K562 (cell line): Measurements from ENCODE around the gene SPAG7. TPM values are rescaled to one million over a fixed set of nuclear protein-coding genes. Genes with fewer than 3 reads are reported as not detected.
A peak's percentile ranks its signal among the peaks of the same experiment; 100 is the strongest.

ENCODE experiments used
- DMBX1 ChIP-seq: fragments of 250-450 bp; sonication (Bioruptor Pico); IDR thresholded peaks from 2 replicates; pipeline ENCODE4 v1.8.0; 2022; ENCODE audit warnings: inconsistent platforms, mild to moderate bottlenecking, moderate library complexity, borderline replicate concordance
- HDAC1 ChIP-seq, 2 experiments: fragments of 450-650 bp; IDR thresholded peaks; 2 replicates each; pipeline ENCODE4 v1.6.1; 2016 to 2017; ENCODE audit warnings: inconsistent platforms in 1 of 2, mild to moderate bottlenecking in 1 of 2, moderate library complexity in 1 of 2
- HMGN3 ChIP-seq: IDR thresholded peaks from 2 replicates; pipeline ENCODE4 v1.6.1; 2011; ENCODE audit warnings: borderline replicate concordance, low read depth, mild to moderate bottlenecking, mixed read lengths, low read length; ENCODE audit not compliant: insufficient read length; ENCODE audit errors: extremely low read depth
- HNRNPK ChIP-seq: fragments of 200-400 bp; formaldehyde crosslinking; IDR thresholded peaks from one replicate; pipeline ENCODE4 v1.6.1; 2018; ENCODE audit warnings: mild to moderate bottlenecking, low read depth, low read length; ENCODE audit not compliant: poor library complexity, severe bottlenecking
- MAZ ChIP-seq, 2 experiments: fragments of 450-650 bp in 1 of 2; sonication (generic) in 1 of 2; formaldehyde crosslinking; IDR thresholded peaks in 1 of 2; conservative IDR thresholded peaks in 1 of 2; 2 replicates each; pipeline versions ENCODE4 v1.4.0 to v1.5.0; 2020; ENCODE audit warnings: mild to moderate bottlenecking in 1 of 2, missing genetic modification reagents in 1 of 2
- MYC ChIP-seq, 2 experiments: fragments of 250-450 bp in 1 of 2; sonication (Bioruptor Pico) in 1 of 2; IDR thresholded peaks; 2 replicates each; pipeline versions ENCODE4 v1.5.1 to v1.6.1; 2012 to 2021; ENCODE audit warnings: low read depth in 2 of 2, borderline replicate concordance in 1 of 2, improper control_type of control experiment in 1 of 2, low read length in 1 of 2, mild to moderate bottlenecking in 1 of 2, moderate library complexity in 1 of 2
- RBFOX2 ChIP-seq: fragments of 200-400 bp; formaldehyde crosslinking; IDR thresholded peaks from 2 replicates; pipeline ENCODE4 v1.6.1; 2017; ENCODE audit warnings: low read depth, mild to moderate bottlenecking, low read length, moderate library complexity
- SP2 ChIP-seq: IDR thresholded peaks from 2 replicates; pipeline ENCODE4 v1.6.1; 2011; ENCODE audit warnings: mild to moderate bottlenecking, low read depth, low read length, moderate library complexity; ENCODE audit not compliant: poor library complexity, severe bottlenecking; ENCODE audit errors: extremely low read depth
- TAF1 ChIP-seq: IDR thresholded peaks from 2 replicates; pipeline ENCODE4 v1.6.1; 2011; ENCODE audit warnings: mild to moderate bottlenecking, low read length, moderate library complexity; ENCODE audit not compliant: insufficient read depth, control insufficient read depth, severe bottlenecking; ENCODE audit errors: extremely low read depth
- ZNF143 ChIP-seq: sonication (generic); formaldehyde crosslinking; IDR thresholded peaks from 2 replicates; pipeline ENCODE4 v1.9.0; 2022; ENCODE audit warnings: mild to moderate bottlenecking, missing genetic modification reagents
- ZNF586 ChIP-seq: fragments of 450-650 bp; formaldehyde crosslinking; conservative IDR thresholded peaks from 2 replicates; pipeline ENCODE4 v1.4.0; 2020; ENCODE audit warnings: mild to moderate bottlenecking, moderate library complexity
- polyA plus RNA-seq, 8 experiments: library from polyadenylated mRNA; depleted of rRNA in 4 of 8; stranded (reverse) in 5 of 8; unstranded in 3 of 8; fragments of >200 nt; fragmentation: Nextera tagmentation in 2 of 8; fragmentation: Illumina TruSeq in 1 of 8; extraction: Ambion mirVana in 2 of 8; extraction: Trizol in 1 of 8; gene quantifications; 2 replicates each; pipeline versions ENCODE4 v1.2.1 to v1.2.3, GENCODE V29; 2011 to 2014; ENCODE audit warnings: inconsistent platforms in 1 of 8, missing spikeins in 1 of 8
- total RNA-seq, 7 experiments: library from RNA; depleted of rRNA in 6 of 7; stranded (reverse); fragments of >200 nt in 6 of 7; fragmentation: Illumina TruSeq in 2 of 7; extraction: Trizol in 2 of 7; gene quantifications; 2 replicates each; pipeline versions ENCODE4 v1.2.1 to v1.2.3, GENCODE V29; 2011 to 2021; ENCODE audit warnings: low replicate concordance in 1 of 7
- TF ChIP-seq, protein P1 (sequence below): sonication (generic); formaldehyde crosslinking; IDR thresholded peaks from 2 replicates; pipeline ENCODE4 v1.8.0; 2022; ENCODE audit warnings: mild to moderate bottlenecking, missing genetic modification reagents
- TF ChIP-seq, protein P2 (sequence below): fragments of 450-650 bp; IDR thresholded peaks from 2 replicates; pipeline ENCODE4 v1.6.1; 2016; ENCODE audit warnings: borderline replicate concordance
- TF ChIP-seq, protein P3 (sequence below): fragments of 450-650 bp; formaldehyde crosslinking; IDR thresholded peaks from 2 replicates; pipeline ENCODE4 v1.4.0; 2022; ENCODE audit warnings: missing genetic modification characterization
- TF ChIP-seq, protein P4 (sequence below): fragments of 250-450 bp; sonication (Bioruptor Pico); IDR thresholded peaks from 2 replicates; pipeline ENCODE4 v1.8.0; 2022; ENCODE audit warnings: inconsistent platforms
- TF ChIP-seq, protein P5 (sequence below): sonication (generic); formaldehyde crosslinking; IDR thresholded peaks from 2 replicates; pipeline ENCODE4 v1.8.0; 2022; ENCODE audit warnings: missing genetic modification reagents, mild to moderate bottlenecking, moderate library complexity, borderline replicate concordance
- TF ChIP-seq, protein P6 (sequence below): sonication (generic); formaldehyde crosslinking; IDR thresholded peaks from 2 replicates; pipeline ENCODE4 v1.5.0; 2020; ENCODE audit warnings: missing genetic modification reagents

SPAG7 gene
- total and polyA plus RNA-seq, 9 of the 15 experiments (the other 6 are each of a cell fraction or from before 2014, with no cell fraction given): 5.6 to 53.5 (median 36.3) TPM

DNA sequence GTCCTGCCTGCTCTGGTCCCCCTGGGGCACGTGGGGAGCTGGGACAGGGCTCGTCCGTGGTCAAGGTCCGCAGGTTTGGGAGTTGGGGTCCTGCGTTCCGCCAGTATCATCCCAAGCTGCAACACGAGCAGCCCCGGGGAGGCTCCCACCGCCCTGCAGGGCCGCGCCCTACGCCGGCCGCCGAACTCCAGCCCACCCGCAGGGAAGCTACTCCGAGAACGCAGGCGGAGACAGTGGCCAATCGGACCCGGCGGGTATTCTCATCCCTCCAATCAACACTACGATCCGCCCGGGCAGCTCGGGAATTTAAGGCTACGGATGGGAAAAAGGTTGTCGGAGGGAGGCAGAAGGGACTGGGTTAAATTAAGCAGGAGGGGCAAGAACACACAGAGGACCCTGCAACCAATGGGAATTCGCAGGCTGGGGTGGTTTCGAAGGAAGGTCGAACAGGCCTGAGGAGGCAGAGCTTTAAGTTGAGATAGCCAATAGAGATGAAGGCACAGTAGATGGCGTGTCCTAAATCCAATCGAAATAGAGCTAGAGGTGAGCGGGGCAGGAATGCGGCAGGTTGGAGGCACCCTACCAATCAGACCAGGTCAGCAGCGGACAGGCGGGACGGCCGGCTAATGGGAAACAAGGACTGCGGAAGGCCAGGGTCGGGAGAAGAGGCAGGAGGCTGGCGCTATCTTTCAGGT, 626 bp downstream of the SPAG7 start (continued):
- TF ChIP-seq, protein P1, sequence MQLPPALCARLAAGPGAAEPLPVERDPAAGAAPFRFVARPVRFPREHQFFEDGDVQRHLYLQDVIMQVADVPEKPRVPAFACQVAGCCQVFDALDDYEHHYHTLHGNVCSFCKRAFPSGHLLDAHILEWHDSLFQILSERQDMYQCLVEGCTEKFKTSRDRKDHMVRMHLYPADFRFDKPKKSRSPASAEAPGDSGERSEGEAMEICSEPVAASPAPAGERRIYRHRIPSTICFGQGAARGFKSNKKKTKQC (CRISPR knock-in tag): peak; percentile 49; the same call in 1 of the 2 replicates
- TF ChIP-seq ZNF586 (CRISPR knock-in tag): no peak
- TF ChIP-seq MAZ (CRISPR knock-in tag; conservative IDR thresholded peaks at IDR 0.05 in 1 of 2, IDR thresholded peaks at IDR 0.05 in 1 of 2): peak; percentile 11 to 43; a peak in 1 of 4 replicates
- peak; percentile 61 for TF ChIP-seq RBFOX2
- TF ChIP-seq, protein P2, sequence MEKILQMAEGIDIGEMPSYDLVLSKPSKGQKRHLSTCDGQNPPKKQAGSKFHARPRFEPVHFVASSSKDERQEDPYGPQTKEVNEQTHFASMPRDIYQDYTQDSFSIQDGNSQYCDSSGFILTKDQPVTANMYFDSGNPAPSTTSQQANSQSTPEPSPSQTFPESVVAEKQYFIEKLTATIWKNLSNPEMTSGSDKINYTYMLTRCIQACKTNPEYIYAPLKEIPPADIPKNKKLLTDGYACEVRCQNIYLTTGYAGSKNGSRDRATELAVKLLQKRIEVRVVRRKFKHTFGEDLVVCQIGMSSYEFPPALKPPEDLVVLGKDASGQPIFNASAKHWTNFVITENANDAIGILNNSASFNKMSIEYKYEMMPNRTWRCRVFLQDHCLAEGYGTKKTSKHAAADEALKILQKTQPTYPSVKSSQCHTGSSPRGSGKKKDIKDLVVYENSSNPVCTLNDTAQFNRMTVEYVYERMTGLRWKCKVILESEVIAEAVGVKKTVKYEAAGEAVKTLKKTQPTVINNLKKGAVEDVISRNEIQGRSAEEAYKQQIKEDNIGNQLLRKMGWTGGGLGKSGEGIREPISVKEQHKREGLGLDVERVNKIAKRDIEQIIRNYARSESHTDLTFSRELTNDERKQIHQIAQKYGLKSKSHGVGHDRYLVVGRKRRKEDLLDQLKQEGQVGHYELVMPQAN: no peak
- peak in 1 of 2 experiments; percentile 33; a peak in 1 of 4 replicates for TF ChIP-seq HDAC1 (IDR thresholded peaks at IDR 0.05)
- TF ChIP-seq ZNF143: 0 out of 2 replicates have a peak, but pooled peaks have one; percentile 16
- peak; percentile 94 for TF ChIP-seq SP2
- TF ChIP-seq HMGN3: no peak
- no peak for TF ChIP-seq TAF1
- TF ChIP-seq, protein P3, sequence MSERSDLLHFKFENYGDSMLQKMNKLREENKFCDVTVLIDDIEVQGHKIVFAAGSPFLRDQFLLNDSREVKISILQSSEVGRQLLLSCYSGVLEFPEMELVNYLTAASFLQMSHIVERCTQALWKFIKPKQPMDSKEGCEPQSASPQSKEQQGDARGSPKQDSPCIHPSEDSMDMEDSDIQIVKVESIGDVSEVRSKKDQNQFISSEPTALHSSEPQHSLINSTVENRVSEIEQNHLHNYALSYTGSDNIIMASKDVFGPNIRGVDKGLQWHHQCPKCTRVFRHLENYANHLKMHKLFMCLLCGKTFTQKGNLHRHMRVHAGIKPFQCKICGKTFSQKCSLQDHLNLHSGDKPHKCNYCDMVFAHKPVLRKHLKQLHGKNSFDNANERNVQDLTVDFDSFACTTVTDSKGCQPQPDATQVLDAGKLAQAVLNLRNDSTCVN (CRISPR knock-in tag): no peak
- no peak for TF ChIP-seq HNRNPK
- TF ChIP-seq, protein P4, sequence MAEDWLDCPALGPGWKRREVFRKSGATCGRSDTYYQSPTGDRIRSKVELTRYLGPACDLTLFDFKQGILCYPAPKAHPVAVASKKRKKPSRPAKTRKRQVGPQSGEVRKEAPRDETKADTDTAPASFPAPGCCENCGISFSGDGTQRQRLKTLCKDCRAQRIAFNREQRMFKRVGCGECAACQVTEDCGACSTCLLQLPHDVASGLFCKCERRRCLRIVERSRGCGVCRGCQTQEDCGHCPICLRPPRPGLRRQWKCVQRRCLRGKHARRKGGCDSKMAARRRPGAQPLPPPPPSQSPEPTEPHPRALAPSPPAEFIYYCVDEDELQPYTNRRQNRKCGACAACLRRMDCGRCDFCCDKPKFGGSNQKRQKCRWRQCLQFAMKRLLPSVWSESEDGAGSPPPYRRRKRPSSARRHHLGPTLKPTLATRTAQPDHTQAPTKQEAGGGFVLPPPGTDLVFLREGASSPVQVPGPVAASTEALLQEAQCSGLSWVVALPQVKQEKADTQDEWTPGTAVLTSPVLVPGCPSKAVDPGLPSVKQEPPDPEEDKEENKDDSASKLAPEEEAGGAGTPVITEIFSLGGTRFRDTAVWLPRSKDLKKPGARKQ: no peak
- TF ChIP-seq, protein P5, sequence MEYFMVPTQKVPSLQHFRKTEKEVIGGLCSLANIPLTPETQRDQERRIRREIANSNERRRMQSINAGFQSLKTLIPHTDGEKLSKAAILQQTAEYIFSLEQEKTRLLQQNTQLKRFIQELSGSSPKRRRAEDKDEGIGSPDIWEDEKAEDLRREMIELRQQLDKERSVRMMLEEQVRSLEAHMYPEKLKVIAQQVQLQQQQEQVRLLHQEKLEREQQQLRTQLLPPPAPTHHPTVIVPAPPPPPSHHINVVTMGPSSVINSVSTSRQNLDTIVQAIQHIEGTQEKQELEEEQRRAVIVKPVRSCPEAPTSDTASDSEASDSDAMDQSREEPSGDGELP (CRISPR knock-in tag): 0 out of 2 replicates have a peak, but pooled peaks have one; percentile 7
- TF ChIP-seq, protein P6, sequence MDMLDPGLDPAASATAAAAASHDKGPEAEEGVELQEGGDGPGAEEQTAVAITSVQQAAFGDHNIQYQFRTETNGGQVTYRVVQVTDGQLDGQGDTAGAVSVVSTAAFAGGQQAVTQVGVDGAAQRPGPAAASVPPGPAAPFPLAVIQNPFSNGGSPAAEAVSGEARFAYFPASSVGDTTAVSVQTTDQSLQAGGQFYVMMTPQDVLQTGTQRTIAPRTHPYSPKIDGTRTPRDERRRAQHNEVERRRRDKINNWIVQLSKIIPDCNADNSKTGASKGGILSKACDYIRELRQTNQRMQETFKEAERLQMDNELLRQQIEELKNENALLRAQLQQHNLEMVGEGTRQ (CRISPR knock-in tag): peak; percentile 37
- TF ChIP-seq MYC (IDR thresholded peaks at IDR 0.05; ENCODE audit: low read depth, low read length): no peak
- TF ChIP-seq MYC (CRISPR knock-in tag; IDR thresholded peaks at IDR 0.05; ENCODE audit: borderline replicate concordance, low read depth): 0 out of 2 replicates have a peak, but pooled peaks have one; percentile 65
- 0 out of 2 replicates have a peak, but pooled peaks have one; percentile 62 for TF ChIP-seq DMBX1 (CRISPR knock-in tag)
